ENCODE measurements around the gene GNPDA1.

GNPDA1 gene

GRCh38 chr5:141965071-141965470 lies 47.8 kb downstream of the GNPDA1 start:
- no peak overlapping the region for H3K4me3 ChIP-seq (ENCODE audit: low read depth, low read length)
- ChIA-PET POLR2A (no interaction called here), CTCF (interaction anchor here (14.1 to 20.8 kb wide), 2 partner anchors 18 to 268 kb away, joined by 260 to 828 read pairs; no protein-coding TSS in a partner anchor)
- no peak for TF ChIP-seq CTCF (IDR thresholded peaks at IDR 0.05; ENCODE audit: insufficient read depth, low read length, missing control alignments)
- no peak for DNase-seq (ENCODE audit: low read depth, low spot score)

GRCh38 chr5:141963701-141964100 lies 49.1 kb downstream of the GNPDA1 start:
- CTCF ChIA-PET = interaction anchor here (1.1 to 20.8 kb wide), 6 partner anchors 17 to 298 kb away, joined by 3 to 828 read pairs (median 124); partner anchors contain the start of gene PCDH1
- POLR2A ChIA-PET = no interaction called here
- TF ChIP-seq CTCF (IDR thresholded peaks at IDR 0.05; ENCODE audit: insufficient read depth, low read length, missing control alignments) = no peak
- no peak overlapping the region for H3K4me3 ChIP-seq (ENCODE audit: low read depth, low read length)
- DNase-seq (ENCODE audit: low read depth, low spot score) = no peak

GRCh38 chr5:141961466-141961865 lies 51.4 kb downstream of the GNPDA1 start:
- H3K4me3 ChIP-seq (ENCODE audit: low read depth, low read length) = no peak overlapping the region
- CTCF ChIA-PET = interaction anchor here (0.6 to 20.8 kb wide), 67 partner anchors 8 to 1270 kb away, joined by 3 to 828 read pairs (median 5); partner anchors contain the start of genes ARAP3, DELE1, HARS1 and HARS2
- DNase-seq (ENCODE audit: low read depth, low spot score) = no peak
- no peak for TF ChIP-seq CTCF (IDR thresholded peaks at IDR 0.05; ENCODE audit: insufficient read depth, low read length, missing control alignments)
- POLR2A ChIA-PET = interaction anchor here (1.4 kb wide), 1 partner anchor 8 kb away, joined by 7 read pairs; the partner anchor contains the start of gene RNF14

GRCh38 chr5:141960449-141961323 lies 52.1 kb downstream of the GNPDA1 start:
- ChIA-PET CTCF (interaction anchor here (0.6 to 20.8 kb wide), 73 partner anchors 9 to 1270 kb away, joined by 3 to 828 read pairs (median 5); partner anchors contain the start of genes ARAP3, DELE1, HARS1 and HARS2), POLR2A (interaction anchor here (0.6 to 1.4 kb wide), 2 partner anchors 8 to 222 kb away, joined by 3 to 7 read pairs; partner anchors contain the start of gene RNF14)
- no peak overlapping the region for H3K4me3 ChIP-seq (ENCODE audit: low read depth, low read length)
- peak; percentile 16 for DNase-seq (ENCODE audit: low read depth, low spot score)
- TF ChIP-seq CTCF (IDR thresholded peaks at IDR 0.05; ENCODE audit: insufficient read depth, low read length, missing control alignments) = peak; percentile 87

GRCh38 chr5:141960018-141960417 lies 52.8 kb downstream of the GNPDA1 start:
- ChIA-PET POLR2A (interaction anchor here (1.4 kb wide), 1 partner anchor 9 kb away, joined by 7 read pairs; the partner anchor contains the start of gene RNF14), CTCF (interaction anchor here (0.7 to 20.8 kb wide), 48 partner anchors 9 to 362 kb away, joined by 3 to 828 read pairs (median 6); partner anchors contain the start of genes ARAP3, DELE1, PCDH1 and RELL2)
- peak; percentile 30 for TF ChIP-seq CTCF (IDR thresholded peaks at IDR 0.05; ENCODE audit: insufficient read depth, low read length, missing control alignments)
- DNase-seq (ENCODE audit: low read depth, low spot score) = no peak
- H3K4me3 ChIP-seq (ENCODE audit: low read depth, low read length) = no peak overlapping the region

Measured in AG04449 (cell line).